K562 (cell line): ENCODE measurements around the gene VIM.

ENCODE experiments used
- HEY1 ChIP-seq: fragments of 250-450 bp; sonication (Bioruptor Pico); IDR thresholded peaks from 2 replicates; pipeline ENCODE4 v1.5.0; 2020; ENCODE audit warnings: mild to moderate bottlenecking, moderate library complexity, borderline replicate concordance
- KDM1A ChIP-seq, 2 experiments: fragments of 450-650 bp; IDR thresholded peaks; 2 replicates each; pipeline ENCODE4 v1.6.1; 2016; ENCODE audit warnings: mild to moderate bottlenecking in 2 of 2
- KLF13 ChIP-seq: fragments of 450-650 bp; IDR thresholded peaks from 2 replicates; pipeline ENCODE4 v1.6.1; 2016; ENCODE audit warnings: missing genetic modification characterization, low read depth, mild to moderate bottlenecking, missing compliant biosample characterization, moderate library complexity, borderline replicate concordance
- MAFG ChIP-seq: fragments of 450-650 bp; conservative IDR thresholded peaks from 2 replicates; pipeline ENCODE4 v1.6.1; 2016; ENCODE audit warnings: missing genetic modification characterization, missing compliant biosample characterization
- SETDB1 ChIP-seq: IDR thresholded peaks from one replicate; pipeline ENCODE4 v1.6.1; 2012; ENCODE audit warnings: low read length, control low read depth, inconsistent platforms
- TCF3 ChIP-seq: sonication (generic); formaldehyde crosslinking; IDR thresholded peaks from 2 replicates; pipeline ENCODE4 v1.4.0; 2020; ENCODE audit warnings: mild to moderate bottlenecking, missing genetic modification reagents
- ZNF175 ChIP-seq: fragments of 200-800 bp; sonication (Bioruptor generic); IDR thresholded peaks from 2 replicates; pipeline ENCODE4 v1.6.1; 2016; ENCODE audit warnings: low read depth, mild to moderate bottlenecking, missing genetic modification characterization, missing compliant biosample characterization
- ZNF408 ChIP-seq: fragments of 250-450 bp; sonication (Bioruptor Pico); IDR thresholded peaks from 2 replicates; pipeline ENCODE4 v1.4.0; 2020; ENCODE audit warnings: low read depth, mild to moderate bottlenecking, moderate library complexity
- ZZZ3 ChIP-seq: fragments of 450-650 bp; IDR thresholded peaks from 2 replicates; pipeline ENCODE4 v1.6.1; 2016; ENCODE audit warnings: antibody characterized with exemption, mild to moderate bottlenecking, moderate library complexity

- no peak for TF ChIP-seq HEY1 (CRISPR knock-in tag)
- TF ChIP-seq SETDB1, result no peak
- no peak for TF ChIP-seq ZNF408 (CRISPR knock-in tag)
- TF ChIP-seq KLF13, result no peak
- TF ChIP-seq ZZZ3, result no peak
- no peak for TF ChIP-seq TCF3
- no peak for TF ChIP-seq KDM1A (IDR thresholded peaks at IDR 0.05)
- TF ChIP-seq ZNF175 (CRISPR knock-in tag), result no peak
- no peak for TF ChIP-seq MAFG (tag)
Observed at GRCh38 chr10:17233286-17233991, 5.4 kb downstream of the VIM start.
